GM19452 (cell line): ENCODE measurements around the gene TCF7L2.

Experiments used
- ATAC-seq: cut with Tn5 transposase; IDR thresholded peaks from one replicate; pipeline ENCODE4 v1.9.1; 2021; ENCODE audit not compliant: unreplicated experiment

The TCF7L2 gene

GRCh38 chr10:113175176-113175575 is 225.1 kb downstream of the TCF7L2 start:
- no peak for ATAC-seq

- ATAC-seq = no peak
Observed at GRCh38 chr10:113175756-113176651, 226.0 kb downstream of the TCF7L2 start.

- ATAC-seq = no peak
Observed at GRCh38 chr10:113176652-113177155, 226.7 kb downstream of the TCF7L2 start.

- no peak for ATAC-seq
Observed at GRCh38 chr10:113177156-113177935, 227.3 kb downstream of the TCF7L2 start.

GRCh38 chr10:113177936-113178335 is 227.9 kb downstream of the TCF7L2 start:
- no peak for ATAC-seq

GRCh38 chr10:113178771-113179170 is 228.7 kb downstream of the TCF7L2 start:
- ATAC-seq = no peak

- ATAC-seq = no peak
Observed at GRCh38 chr10:113179265-113179664, 229.2 kb downstream of the TCF7L2 start.

- ATAC-seq = no peak
Observed at GRCh38 chr10:113179966-113180365, 229.9 kb downstream of the TCF7L2 start.

- no peak for ATAC-seq
Observed at GRCh38 chr10:113180401-113181154, 230.5 kb downstream of the TCF7L2 start.

- no peak for ATAC-seq
Observed at GRCh38 chr10:113182154-113182553, 232.1 kb downstream of the TCF7L2 start.

GRCh38 chr10:113183573-113183972 is 233.5 kb downstream of the TCF7L2 start:
- no peak for ATAC-seq

- ATAC-seq = no peak
Observed at GRCh38 chr10:113187063-113187777, 237.2 kb downstream of the TCF7L2 start.

GRCh38 chr10:113199459-113199858 is 249.4 kb downstream of the TCF7L2 start:
- ATAC-seq = no peak

- ATAC-seq = no peak
Observed at GRCh38 chr10:113202011-113202410, 252.0 kb downstream of the TCF7L2 start.

- no peak for ATAC-seq
Observed at GRCh38 chr10:113207924-113208323, 257.9 kb downstream of the TCF7L2 start.

- no peak for ATAC-seq
Observed at GRCh38 chr10:113213035-113213434, 263.0 kb downstream of the TCF7L2 start.

- ATAC-seq = no peak
Observed at GRCh38 chr10:113214331-113214730, 264.3 kb downstream of the TCF7L2 start.

- ATAC-seq = no peak
Observed at GRCh38 chr10:113216102-113216501, 266.1 kb downstream of the TCF7L2 start.
